Superior temporal gyrus (tissue), 1 donor: Measurements from ENCODE around the gene GREB1.

Experiments
- DNase-seq: peaks from one replicate; pipeline ENCODE4 v3.0.0-alpha.2; 2016; ENCODE audit errors: extremely low spot score

GREB1 gene

GRCh38 chr2:11540148-11540995, 6.5 kb downstream of the GREB1 start:
- DNase-seq: no peak

GRCh38 chr2:11540996-11541692, 7.3 kb downstream of the GREB1 start:
- no peak for DNase-seq

GRCh38 chr2:11541693-11542274, 7.9 kb downstream of the GREB1 start:
- no peak for DNase-seq

- no peak for DNase-seq
Observed at GRCh38 chr2:11542275-11542819, 8.5 kb downstream of the GREB1 start.

- no peak for DNase-seq
Observed at GRCh38 chr2:11543337-11544216, 9.7 kb downstream of the GREB1 start.

GRCh38 chr2:11546072-11546471, 12.2 kb downstream of the GREB1 start:
- DNase-seq: no peak

- DNase-seq: no peak
Observed at GRCh38 chr2:11547912-11548497, 14.2 kb downstream of the GREB1 start.

- DNase-seq: no peak
Observed at GRCh38 chr2:11550302-11550701, 16.5 kb downstream of the GREB1 start.

- DNase-seq: no peak
Observed at GRCh38 chr2:11550901-11551568, 17.2 kb downstream of the GREB1 start.

- DNase-seq: no peak
Observed at GRCh38 chr2:11551569-11552259, 17.9 kb downstream of the GREB1 start.

- no peak for DNase-seq
Observed at GRCh38 chr2:11552260-11552638, 18.4 kb downstream of the GREB1 start.

- DNase-seq: no peak
Observed at GRCh38 chr2:11553661-11554398, 20.0 kb downstream of the GREB1 start.

GRCh38 chr2:11554399-11554716, 20.5 kb downstream of the GREB1 start:
- no peak for DNase-seq

GRCh38 chr2:11556101-11556806, 22.4 kb downstream of the GREB1 start:
- no peak for DNase-seq

- no peak for DNase-seq
Observed at GRCh38 chr2:11558214-11558886, 24.5 kb downstream of the GREB1 start.

GRCh38 chr2:11559066-11559785, 25.4 kb downstream of the GREB1 start:
- DNase-seq: no peak

- DNase-seq: no peak
Observed at GRCh38 chr2:11559786-11560155, 25.9 kb downstream of the GREB1 start.

GRCh38 chr2:11560806-11561205, 27.0 kb downstream of the GREB1 start:
- no peak for DNase-seq
